ENCODE results near the gene F2. TPM values are rescaled to one million over a fixed set of nuclear protein-coding genes. Genes with fewer than 3 reads are reported as not detected.

F2 gene
- total RNA-seq, 2 donors from 2014 or later: 1.8 TPM; not detected in 1

DNA sequence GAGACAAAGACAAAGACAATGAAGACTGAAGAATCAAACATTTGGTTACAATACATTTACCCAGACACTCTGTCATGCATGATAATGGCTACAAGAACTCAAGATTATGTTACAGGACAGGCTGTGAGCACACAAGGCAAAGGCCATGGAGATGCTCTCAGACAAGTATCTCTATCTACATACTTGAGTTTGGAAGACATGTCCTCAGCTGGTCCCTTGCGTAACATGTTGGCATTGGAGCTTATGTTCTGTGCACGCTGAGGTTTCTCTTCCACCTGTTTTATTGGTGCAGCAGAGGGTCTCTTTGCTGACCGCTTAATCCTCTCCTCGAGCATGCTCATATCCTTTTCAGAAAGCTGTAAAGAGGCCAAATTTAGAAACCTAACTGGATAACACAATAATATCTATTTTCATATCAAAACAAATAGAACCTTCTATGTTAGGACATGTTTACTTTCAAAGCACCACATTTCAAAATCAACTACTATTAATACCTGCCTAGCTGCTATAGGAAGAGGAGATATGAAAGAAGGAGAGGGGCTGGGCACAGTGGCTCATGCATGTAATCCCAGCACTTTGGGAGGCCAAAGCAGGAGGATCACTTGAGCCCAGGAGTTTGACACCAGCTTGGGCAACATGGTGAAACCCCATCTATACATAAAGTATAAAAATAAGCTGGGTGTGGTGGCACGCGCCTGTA lies 41.6 kb downstream of the F2 start:
- no peaks in the 10 kb centered on the region for H3K9me3 ChIP-seq
- WGBS: 95% methylated on average over 6 of the region's 6 CpGs
- no peak for DNase-seq (ENCODE audit: low spot score)
- no peaks in the 10 kb centered on the region for H3K27me3 ChIP-seq (replicated peaks; ENCODE audit: insufficient read depth)
- H3K4me3 ChIP-seq: no peak overlapping the region
- TF ChIP-seq POLR2A (IDR thresholded peaks at IDR 0.05) (no peak), POLR2AphosphoS5 (IDR thresholded peaks at IDR 0.05) (no peak)
- TF ChIP-seq, protein P1, sequence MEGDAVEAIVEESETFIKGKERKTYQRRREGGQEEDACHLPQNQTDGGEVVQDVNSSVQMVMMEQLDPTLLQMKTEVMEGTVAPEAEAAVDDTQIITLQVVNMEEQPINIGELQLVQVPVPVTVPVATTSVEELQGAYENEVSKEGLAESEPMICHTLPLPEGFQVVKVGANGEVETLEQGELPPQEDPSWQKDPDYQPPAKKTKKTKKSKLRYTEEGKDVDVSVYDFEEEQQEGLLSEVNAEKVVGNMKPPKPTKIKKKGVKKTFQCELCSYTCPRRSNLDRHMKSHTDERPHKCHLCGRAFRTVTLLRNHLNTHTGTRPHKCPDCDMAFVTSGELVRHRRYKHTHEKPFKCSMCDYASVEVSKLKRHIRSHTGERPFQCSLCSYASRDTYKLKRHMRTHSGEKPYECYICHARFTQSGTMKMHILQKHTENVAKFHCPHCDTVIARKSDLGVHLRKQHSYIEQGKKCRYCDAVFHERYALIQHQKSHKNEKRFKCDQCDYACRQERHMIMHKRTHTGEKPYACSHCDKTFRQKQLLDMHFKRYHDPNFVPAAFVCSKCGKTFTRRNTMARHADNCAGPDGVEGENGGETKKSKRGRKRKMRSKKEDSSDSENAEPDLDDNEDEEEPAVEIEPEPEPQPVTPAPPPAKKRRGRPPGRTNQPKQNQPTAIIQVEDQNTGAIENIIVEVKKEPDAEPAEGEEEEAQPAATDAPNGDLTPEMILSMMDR (IDR thresholded peaks at IDR 0.05): no peak
- no peaks in the 10 kb centered on the region for H3K4me1 ChIP-seq (replicated peaks)
- H3K36me3 ChIP-seq: peaks cover 4 to 5% of the 10 kb centered on the region in 2 donors
- H3K27ac ChIP-seq: no peak overlapping the region
- intact Hi-C loops (cut with DNase I): no loop called here

DNA sequence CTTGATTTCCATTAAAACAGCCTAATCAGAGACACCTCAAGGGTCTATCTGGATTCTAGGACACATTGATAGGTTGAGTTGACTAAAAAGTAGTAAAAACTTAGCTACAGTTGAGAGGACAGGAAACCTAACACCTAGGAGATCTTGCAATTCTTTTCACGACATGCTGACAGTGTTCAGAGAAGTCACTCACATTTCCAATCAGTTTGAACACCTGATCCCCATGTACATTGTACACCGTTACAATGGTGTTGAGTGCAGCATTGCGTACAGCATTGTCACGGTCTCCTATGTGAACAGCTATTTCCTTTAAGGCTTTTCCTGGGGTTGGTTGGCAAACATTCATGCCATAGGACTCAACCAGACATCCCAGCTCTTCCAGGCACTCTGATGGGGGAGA lies 42.8 kb downstream of the F2 start:
- intact Hi-C loops (cut with DNase I): no loop called here
- Histone ChIP-seq H3K9me3 (no peaks in the 10 kb centered on the region), H3K36me3 (peaks cover 4 to 5% of the 10 kb centered on the region in 2 donors), H3K4me1 (replicated peaks) (no peaks in the 10 kb centered on the region), H3K27me3 (replicated peaks; ENCODE audit: insufficient read depth) (no peaks in the 10 kb centered on the region), H3K27ac (no peak overlapping the region), H3K4me3 (no peak overlapping the region)
- WGBS: 97% methylated on average over 4 of the region's 4 CpGs
- DNase-seq (ENCODE audit: low spot score): no peak
- TF ChIP-seq, protein P1 (IDR thresholded peaks at IDR 0.05): no peak
- TF ChIP-seq POLR2A (IDR thresholded peaks at IDR 0.05): no peak
- TF ChIP-seq POLR2AphosphoS5 (IDR thresholded peaks at IDR 0.05): no peak

DNA sequence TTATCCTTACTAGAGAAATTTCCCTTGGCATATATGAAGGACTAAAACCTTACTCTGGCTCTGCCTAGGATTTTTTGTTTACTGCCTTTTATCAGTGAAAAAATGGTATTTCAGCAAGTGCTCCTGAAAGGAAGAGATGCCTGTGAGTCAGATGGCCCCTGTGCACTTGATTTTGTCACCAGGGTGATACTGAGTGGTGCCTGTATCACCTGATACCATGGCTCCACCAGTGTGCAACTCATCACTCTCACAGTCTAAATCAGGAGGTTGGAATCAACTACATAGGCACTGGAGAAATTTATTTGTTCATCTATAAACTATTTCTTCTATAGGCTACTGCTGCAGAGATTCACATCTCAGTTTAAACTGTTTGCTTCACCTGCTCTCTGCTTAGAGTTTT lies 43.2 kb downstream of the F2 start:
- Histone ChIP-seq H3K27me3 (replicated peaks; ENCODE audit: insufficient read depth) (no peaks in the 10 kb centered on the region), H3K27ac (no peak overlapping the region), H3K36me3 (peaks cover 4 to 5% of the 10 kb centered on the region in 2 donors), H3K4me3 (no peak overlapping the region), H3K9me3 (no peaks in the 10 kb centered on the region), H3K4me1 (replicated peaks) (no peaks in the 10 kb centered on the region)
- intact Hi-C loops (cut with DNase I): no loop called here
- TF ChIP-seq POLR2A (IDR thresholded peaks at IDR 0.05): no peak
- TF ChIP-seq POLR2AphosphoS5 (IDR thresholded peaks at IDR 0.05): no peak
- DNase-seq (ENCODE audit: low spot score): no peak

DNA sequence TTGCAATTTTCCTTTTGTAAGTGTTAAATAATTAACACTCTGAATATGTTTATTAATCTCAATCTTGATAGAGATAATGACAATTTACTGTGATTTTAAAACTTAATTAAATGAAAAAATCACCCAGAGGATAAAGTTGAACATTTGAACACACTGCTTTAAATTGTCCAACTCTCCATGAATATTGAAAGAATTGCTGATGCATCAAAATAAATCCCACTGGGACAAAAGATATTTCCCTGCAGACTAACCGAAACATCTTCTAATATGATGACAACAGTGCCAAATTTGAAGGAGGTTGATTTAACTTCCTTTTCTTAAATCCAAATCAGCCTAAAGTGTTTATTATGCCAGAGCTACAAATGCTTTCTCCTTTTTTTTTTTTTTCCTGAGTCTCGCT lies 47.6 kb downstream of the F2 start:
- intact Hi-C loops (cut with DNase I): no loop called here
- TF ChIP-seq, protein P1 (IDR thresholded peaks at IDR 0.05): no peak
- no peak for TF ChIP-seq POLR2A (IDR thresholded peaks at IDR 0.05)
- TF ChIP-seq POLR2AphosphoS5 (IDR thresholded peaks at IDR 0.05): no peak
- Histone ChIP-seq H3K4me1 (replicated peaks) (no peaks in the 10 kb centered on the region), H3K9me3 (no peaks in the 10 kb centered on the region), H3K4me3 (no peak overlapping the region), H3K36me3 (peaks cover 0 to 16% of the 10 kb centered on the region in 2 donors), H3K27ac (no peak overlapping the region), H3K27me3 (replicated peaks; ENCODE audit: insufficient read depth) (no peaks in the 10 kb centered on the region)
- 95% methylated on average over 2 of the region's 2 CpGs for WGBS
- no peak for DNase-seq (ENCODE audit: low spot score)

DNA sequence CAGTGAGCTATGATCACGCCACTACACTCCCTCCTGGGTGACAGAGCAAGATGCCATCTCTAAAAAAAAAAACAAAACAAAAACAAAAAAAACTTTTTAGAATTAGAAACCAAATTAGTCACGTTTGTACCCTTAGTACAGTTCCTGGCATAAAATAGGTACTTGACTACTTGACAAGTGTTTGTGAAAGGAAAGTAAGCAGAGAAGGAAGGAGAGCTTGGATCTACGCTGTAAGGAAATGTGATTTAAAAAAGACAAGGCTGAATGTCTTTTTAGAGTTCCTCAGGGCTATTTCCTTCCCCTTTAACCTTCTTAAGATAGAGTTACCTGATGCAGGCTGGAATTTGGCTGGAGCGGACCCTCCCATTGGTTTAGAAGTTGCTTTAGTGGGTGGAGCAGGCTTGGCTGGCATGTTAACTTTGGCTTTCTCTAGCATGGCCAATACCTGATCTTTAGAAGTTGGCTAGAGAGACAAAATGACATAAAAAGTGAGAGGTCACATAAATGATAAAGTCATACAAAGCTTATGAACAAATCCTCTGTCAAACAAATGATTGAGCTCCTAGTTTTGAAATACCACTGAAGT lies 50.7 kb downstream of the F2 start:
- WGBS: 90% methylated on average over 4 of the region's 4 CpGs
- H3K36me3 ChIP-seq: peaks cover 0 to 12% of the 10 kb centered on the region in 2 donors
- H3K27me3 ChIP-seq (replicated peaks; ENCODE audit: insufficient read depth): no peaks in the 10 kb centered on the region
- intact Hi-C loops (cut with DNase I): no loop called here
- DNase-seq (ENCODE audit: low spot score): no peak
- no peak overlapping the region for H3K27ac ChIP-seq
- TF ChIP-seq, protein P1 (IDR thresholded peaks at IDR 0.05): no peak
- no peak for TF ChIP-seq POLR2AphosphoS5 (IDR thresholded peaks at IDR 0.05)
- TF ChIP-seq POLR2A (IDR thresholded peaks at IDR 0.05): no peak
- no peaks in the 10 kb centered on the region for H3K4me1 ChIP-seq (replicated peaks)
- H3K9me3 ChIP-seq: no peaks in the 10 kb centered on the region
- no peak overlapping the region for H3K4me3 ChIP-seq

Data from prostate gland (tissue), 2 donors.